Measurements from ENCODE around the gene AKAP8L. TPM values are rescaled to one million over a fixed set of nuclear protein-coding genes. Genes with fewer than 3 reads are reported as not detected.

The AKAP8L gene
- total and polyA plus RNA-seq, 9 of the 15 experiments (the other 6 are each of a cell fraction or from before 2014, with no cell fraction given) = 2.4 to 116 (median 70.7) TPM

- TF ChIP-seq, protein P1, sequence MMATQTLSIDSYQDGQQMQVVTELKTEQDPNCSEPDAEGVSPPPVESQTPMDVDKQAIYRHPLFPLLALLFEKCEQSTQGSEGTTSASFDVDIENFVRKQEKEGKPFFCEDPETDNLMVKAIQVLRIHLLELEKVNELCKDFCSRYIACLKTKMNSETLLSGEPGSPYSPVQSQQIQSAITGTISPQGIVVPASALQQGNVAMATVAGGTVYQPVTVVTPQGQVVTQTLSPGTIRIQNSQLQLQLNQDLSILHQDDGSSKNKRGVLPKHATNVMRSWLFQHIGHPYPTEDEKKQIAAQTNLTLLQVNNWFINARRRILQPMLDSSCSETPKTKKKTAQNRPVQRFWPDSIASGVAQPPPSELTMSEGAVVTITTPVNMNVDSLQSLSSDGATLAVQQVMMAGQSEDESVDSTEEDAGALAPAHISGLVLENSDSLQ (IDR thresholded peaks at IDR 0.05) = peak; percentile 100
- TF ChIP-seq SRSF9 (IDR thresholded peaks at IDR 0.05; ENCODE audit: borderline replicate concordance, low read depth, low read length) (no peak), VEZF1 (CRISPR knock-in tag; IDR thresholded peaks at IDR 0.05) (peak; percentile 72; the same call in 1 of the 2 replicates), SAFB (IDR thresholded peaks at IDR 0.05; ENCODE audit: borderline replicate concordance, low read depth, low read length) (no peak), ZNF347 (CRISPR knock-in tag; IDR thresholded peaks at IDR 0.05; ENCODE audit: low read depth) (no peak), SIX5 (IDR thresholded peaks at IDR 0.05; ENCODE audit: borderline replicate concordance in 1 of 2, insufficient read depth in 1 of 2, low read depth in 1 of 2, low read length in 2 of 2) (no peak), NRF1 (conservative IDR thresholded peaks at IDR 0.05 in 1 of 2, IDR thresholded peaks at IDR 0.05 in 1 of 2) (0 out of 4 replicates have a peak, but pooled peaks have one; percentile 22 to 31), ZNF282 (CRISPR knock-in tag; IDR thresholded peaks at IDR 0.05) (no peak), CC2D1A (IDR thresholded peaks at IDR 0.05) (0 out of 2 replicates have a peak, but pooled peaks have one; percentile 38), RBM34 (IDR thresholded peaks at IDR 0.05; ENCODE audit: borderline replicate concordance, insufficient read depth, low read length) (no peak), ETV1 (tag; conservative IDR thresholded peaks at IDR 0.05; ENCODE audit: low read depth) (peak; percentile 22; the same call in 1 of the 2 replicates), ZBTB17 (CRISPR knock-in tag; IDR thresholded peaks at IDR 0.05) (peak; percentile 67), ZFX (CRISPR knock-in tag; IDR thresholded peaks at IDR 0.05) (no peak; the same call in none of the 2 replicates), MBD2 (IDR thresholded peaks at IDR 0.05; ENCODE audit: borderline replicate concordance, low read depth) (peak; percentile 100)
- TF ChIP-seq, protein P2, sequence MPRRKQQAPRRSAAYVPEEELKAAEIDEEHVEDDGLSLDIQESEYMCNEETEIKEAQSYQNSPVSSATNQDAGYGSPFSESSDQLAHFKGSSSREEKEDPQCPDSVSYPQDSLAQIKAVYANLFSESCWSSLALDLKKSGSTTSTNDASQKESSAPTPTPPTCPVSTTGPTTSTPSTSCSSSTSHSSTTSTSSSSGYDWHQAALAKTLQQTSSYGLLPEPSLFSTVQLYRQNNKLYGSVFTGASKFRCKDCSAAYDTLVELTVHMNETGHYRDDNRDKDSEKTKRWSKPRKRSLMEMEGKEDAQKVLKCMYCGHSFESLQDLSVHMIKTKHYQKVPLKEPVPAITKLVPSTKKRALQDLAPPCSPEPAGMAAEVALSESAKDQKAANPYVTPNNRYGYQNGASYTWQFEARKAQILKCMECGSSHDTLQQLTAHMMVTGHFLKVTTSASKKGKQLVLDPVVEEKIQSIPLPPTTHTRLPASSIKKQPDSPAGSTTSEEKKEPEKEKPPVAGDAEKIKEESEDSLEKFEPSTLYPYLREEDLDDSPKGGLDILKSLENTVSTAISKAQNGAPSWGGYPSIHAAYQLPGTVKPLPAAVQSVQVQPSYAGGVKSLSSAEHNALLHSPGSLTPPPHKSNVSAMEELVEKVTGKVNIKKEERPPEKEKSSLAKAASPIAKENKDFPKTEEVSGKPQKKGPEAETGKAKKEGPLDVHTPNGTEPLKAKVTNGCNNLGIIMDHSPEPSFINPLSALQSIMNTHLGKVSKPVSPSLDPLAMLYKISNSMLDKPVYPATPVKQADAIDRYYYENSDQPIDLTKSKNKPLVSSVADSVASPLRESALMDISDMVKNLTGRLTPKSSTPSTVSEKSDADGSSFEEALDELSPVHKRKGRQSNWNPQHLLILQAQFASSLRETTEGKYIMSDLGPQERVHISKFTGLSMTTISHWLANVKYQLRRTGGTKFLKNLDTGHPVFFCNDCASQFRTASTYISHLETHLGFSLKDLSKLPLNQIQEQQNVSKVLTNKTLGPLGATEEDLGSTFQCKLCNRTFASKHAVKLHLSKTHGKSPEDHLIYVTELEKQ (CRISPR knock-in tag; IDR thresholded peaks at IDR 0.05) = no peak
- TF ChIP-seq, protein P3, sequence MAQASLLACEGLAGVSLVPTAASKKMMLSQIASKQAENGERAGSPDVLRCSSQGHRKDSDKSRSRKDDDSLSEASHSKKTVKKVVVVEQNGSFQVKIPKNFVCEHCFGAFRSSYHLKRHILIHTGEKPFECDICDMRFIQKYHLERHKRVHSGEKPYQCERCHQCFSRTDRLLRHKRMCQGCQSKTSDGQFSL (CRISPR knock-in tag; IDR thresholded peaks at IDR 0.05) = peak; percentile 77
- TF ChIP-seq, protein P3 (tag; IDR thresholded peaks at IDR 0.05) = no peak
- TF ChIP-seq, protein P4, sequence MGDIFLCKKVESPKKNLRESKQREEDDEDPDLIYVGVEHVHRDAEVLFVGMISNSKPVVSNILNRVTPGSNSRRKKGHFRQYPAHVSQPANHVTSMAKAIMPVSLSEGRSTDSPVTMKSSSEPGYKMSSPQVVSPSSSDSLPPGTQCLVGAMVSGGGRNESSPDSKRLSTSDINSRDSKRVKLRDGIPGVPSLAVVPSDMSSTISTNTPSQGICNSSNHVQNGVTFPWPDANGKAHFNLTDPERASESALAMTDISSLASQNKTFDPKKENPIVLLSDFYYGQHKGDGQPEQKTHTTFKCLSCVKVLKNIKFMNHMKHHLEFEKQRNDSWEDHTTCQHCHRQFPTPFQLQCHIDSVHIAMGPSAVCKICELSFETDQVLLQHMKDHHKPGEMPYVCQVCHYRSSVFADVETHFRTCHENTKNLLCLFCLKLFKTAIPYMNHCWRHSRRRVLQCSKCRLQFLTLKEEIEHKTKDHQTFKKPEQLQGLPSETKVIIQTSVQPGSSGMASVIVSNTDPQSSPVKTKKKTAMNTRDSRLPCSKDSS (IDR thresholded peaks at IDR 0.05; ENCODE audit: low read depth, partially characterized antibody) = no peak
Observed at GRCh38 chr19:15418579-15419412, at the start of gene AKAP8L (continued).
